MCF 10A (cell line): ENCODE measurements around the gene RPH3AL. TPM values are rescaled to one million over a fixed set of nuclear protein-coding genes. Genes with fewer than 3 reads are reported as not detected.

Source experiments
- BruUV-seq: library from RNA; stranded (reverse); fragments of 400-500 nt; replicated peaks from 2 replicates; lab custom pipeline; 2021; lab: Mats Ljungman, UMichigan
- CTCF ChIA-PET: fragments of 300-600 bp; sonication (Branson Sonifier 250); formaldehyde crosslinking; extraction: SDS; loops from one replicate; lab custom pipeline; 2021; ENCODE audit warnings: antibody characterized with exemption, inconsistent platforms; lab: Yijun Ruan, JAX
- POLR2A ChIA-PET: fragments of 300-600, 350-650 bp; sonication (Branson Sonifier 250); formaldehyde crosslinking; extraction: SDS; loops from one replicate; lab custom pipeline; 2020; ENCODE audit warnings: antibody characterized with exemption, inconsistent platforms; lab: Yijun Ruan, JAX
- DNase-seq: peaks from one replicate; pipeline ENCODE4 v3.0.0-alpha.2; 2018; ENCODE audit not compliant: unreplicated experiment
- H3K27ac Mint-ChIP-seq: one replicate; pipeline ENCODE4 v1.8.0; 2022; ENCODE audit warnings: mild to moderate bottlenecking, low read depth, mixed read lengths; ENCODE audit not compliant: unreplicated experiment
- H3K27me3 Mint-ChIP-seq: one replicate; pipeline ENCODE4 v1.8.0; 2022; ENCODE audit warnings: mixed read lengths; ENCODE audit not compliant: insufficient read depth, unreplicated experiment
- H3K36me3 Mint-ChIP-seq: one replicate; pipeline ENCODE4 v1.8.0; 2022; ENCODE audit warnings: mild to moderate bottlenecking, moderate library complexity, mixed read lengths; ENCODE audit not compliant: insufficient read depth, unreplicated experiment
- H3K4me1 Mint-ChIP-seq: one replicate; pipeline ENCODE4 v1.8.0; 2022; ENCODE audit warnings: mixed read lengths; ENCODE audit not compliant: insufficient read depth, unreplicated experiment
- H3K4me3 Mint-ChIP-seq: one replicate; pipeline ENCODE4 v1.8.0; 2022; ENCODE audit warnings: mild to moderate bottlenecking, moderate library complexity, mixed read lengths; ENCODE audit not compliant: unreplicated experiment
- H3K9me3 Mint-ChIP-seq: one replicate; pipeline ENCODE4 v1.8.0; 2022; ENCODE audit warnings: mixed read lengths; ENCODE audit not compliant: unreplicated experiment
- intact Hi-C: fragments of 100-400 bp; cut with micrococcal nuclease; formaldehyde crosslinking; loops from 2 replicates; pipeline ENCODE4 v1.14.1; 2022
- total RNA-seq: library from RNA; stranded (reverse); gene quantifications from 2 replicates; pipeline ENCODE4 v1.2.3, GENCODE V29; 2022
- TF ChIP-seq, protein P1 (sequence below): fragments of 200-600 bp; IDR thresholded peaks from one replicate; pipeline ENCODE4 v1.8.0; 2022; ENCODE audit warnings: antibody characterized with exemption, mild to moderate bottlenecking; ENCODE audit not compliant: unreplicated experiment

RPH3AL gene
- total RNA-seq, 1 experiment from 2014 or later, result 0.89 TPM

DNA sequence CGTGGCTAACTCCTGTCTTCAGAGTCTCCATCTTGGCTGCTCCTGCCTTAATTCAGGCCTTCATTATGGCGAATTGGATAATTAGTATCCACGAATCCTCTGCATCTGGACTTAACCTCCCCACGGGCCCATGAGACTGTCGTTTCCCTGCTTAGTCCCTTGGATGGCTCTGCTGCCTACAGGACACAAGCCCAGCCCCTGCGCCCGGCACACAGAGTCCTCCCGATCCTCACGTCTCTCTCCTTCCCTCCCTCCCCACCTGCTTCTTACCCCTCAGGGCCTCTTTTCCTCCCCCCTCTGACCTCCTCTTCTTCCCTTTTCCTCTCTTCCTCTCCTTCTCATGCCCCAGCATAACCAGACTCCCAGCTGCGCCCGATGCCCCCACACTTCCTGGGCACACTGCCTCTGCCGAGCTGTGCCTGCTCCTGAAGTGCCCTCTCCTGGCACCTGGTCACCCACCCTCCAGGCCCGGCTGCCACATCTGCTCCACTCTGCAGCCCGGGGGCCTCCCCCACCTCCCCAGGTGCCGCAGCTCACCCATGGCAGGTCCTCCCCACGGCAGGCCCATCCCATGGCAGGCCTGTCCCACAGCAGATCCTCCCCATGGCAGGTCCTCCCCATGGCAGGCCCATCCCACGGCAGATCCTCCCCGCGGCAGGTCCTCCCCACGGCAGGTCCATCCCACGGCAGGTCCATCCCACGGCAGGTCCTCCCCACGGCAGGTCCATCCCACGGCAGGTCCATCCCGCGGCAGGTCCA, 45.9 kb downstream of the RPH3AL start:
- Mint-ChIP-seq H3K4me1 (no peaks in the 10 kb centered on the region), H3K27ac (no peak overlapping the region), H3K36me3 (no peaks in the 10 kb centered on the region), H3K27me3 (peaks cover 10% of the 10 kb centered on the region), H3K9me3 (no peaks in the 10 kb centered on the region), H3K4me3 (no peak overlapping the region)
- DNase-seq, result no peak
- intact Hi-C loops, result no loop called here
- TF ChIP-seq, protein P1, sequence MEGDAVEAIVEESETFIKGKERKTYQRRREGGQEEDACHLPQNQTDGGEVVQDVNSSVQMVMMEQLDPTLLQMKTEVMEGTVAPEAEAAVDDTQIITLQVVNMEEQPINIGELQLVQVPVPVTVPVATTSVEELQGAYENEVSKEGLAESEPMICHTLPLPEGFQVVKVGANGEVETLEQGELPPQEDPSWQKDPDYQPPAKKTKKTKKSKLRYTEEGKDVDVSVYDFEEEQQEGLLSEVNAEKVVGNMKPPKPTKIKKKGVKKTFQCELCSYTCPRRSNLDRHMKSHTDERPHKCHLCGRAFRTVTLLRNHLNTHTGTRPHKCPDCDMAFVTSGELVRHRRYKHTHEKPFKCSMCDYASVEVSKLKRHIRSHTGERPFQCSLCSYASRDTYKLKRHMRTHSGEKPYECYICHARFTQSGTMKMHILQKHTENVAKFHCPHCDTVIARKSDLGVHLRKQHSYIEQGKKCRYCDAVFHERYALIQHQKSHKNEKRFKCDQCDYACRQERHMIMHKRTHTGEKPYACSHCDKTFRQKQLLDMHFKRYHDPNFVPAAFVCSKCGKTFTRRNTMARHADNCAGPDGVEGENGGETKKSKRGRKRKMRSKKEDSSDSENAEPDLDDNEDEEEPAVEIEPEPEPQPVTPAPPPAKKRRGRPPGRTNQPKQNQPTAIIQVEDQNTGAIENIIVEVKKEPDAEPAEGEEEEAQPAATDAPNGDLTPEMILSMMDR, result no peak
- POLR2A ChIA-PET, result interaction anchor here (0.7 kb wide), 1 partner anchor 43 kb away, joined by 5 read pairs; no protein-coding TSS in a partner anchor
- CTCF ChIA-PET, result interaction anchor here (0.7 kb wide), 1 partner anchor 43 kb away, joined by 3 read pairs; no protein-coding TSS in a partner anchor
- no TSS peak for BruUV-seq

DNA sequence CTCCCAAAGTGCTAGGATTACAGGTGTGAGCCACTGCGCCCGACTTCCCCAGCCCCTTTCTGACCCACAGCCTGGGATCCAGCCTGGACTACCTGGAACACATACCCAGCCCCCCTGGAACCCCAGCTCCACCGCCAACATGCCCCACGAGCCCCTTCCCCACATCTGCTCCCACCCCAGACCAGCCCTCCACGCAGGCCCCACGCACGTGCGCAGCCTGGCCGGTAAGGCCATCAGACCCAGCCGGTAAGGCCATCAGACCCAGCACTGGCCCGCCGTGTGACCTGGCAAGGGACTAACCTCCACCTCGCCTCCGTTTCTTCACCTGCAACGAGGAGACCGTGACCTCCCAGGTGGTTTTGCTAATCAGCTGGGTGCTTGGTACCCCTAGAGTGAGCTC, 46.5 kb downstream of the RPH3AL start:
- POLR2A ChIA-PET, result no interaction called here
- TF ChIP-seq, protein P1, result no peak
- Mint-ChIP-seq H3K36me3 (no peaks in the 10 kb centered on the region), H3K4me1 (no peaks in the 10 kb centered on the region), H3K9me3 (no peaks in the 10 kb centered on the region), H3K27ac (no peak overlapping the region), H3K27me3 (peaks cover 4% of the 10 kb centered on the region), H3K4me3 (no peak overlapping the region)
- CTCF ChIA-PET, result interaction anchor here (0.6 to 0.7 kb wide), 2 partner anchors 43 to 161 kb away, joined by 3 to 4 read pairs; no protein-coding TSS in a partner anchor
- DNase-seq, result no peak
- BruUV-seq, result no TSS peak
- intact Hi-C loops, result no loop called here

- intact Hi-C loops, result no loop called here
- TF ChIP-seq, protein P1, result no peak
- POLR2A ChIA-PET, result no interaction called here
These were observed 47.3 kb downstream of the RPH3AL start for GRCh38 chr17:305090-305976.

GRCh38 chr17:304461-304860, 48.1 kb downstream of the RPH3AL start:
- Mint-ChIP-seq H3K4me3 (no peak overlapping the region), H3K9me3 (no peaks in the 10 kb centered on the region), H3K36me3 (no peaks in the 10 kb centered on the region), H3K27me3 (no peaks in the 10 kb centered on the region), H3K4me1 (no peaks in the 10 kb centered on the region), H3K27ac (no peak overlapping the region)
- intact Hi-C loops, result no loop called here
- POLR2A ChIA-PET, result no interaction called here
- BruUV-seq, result no TSS peak
- no peak for DNase-seq
- TF ChIP-seq, protein P1, result no peak
- CTCF ChIA-PET, result no interaction called here

More at GRCh38 chr17:305090-305976, 47.3 kb downstream of the RPH3AL start:
- DNase-seq, result no peak
- CTCF ChIA-PET, result interaction anchor here (0.6 kb wide), 1 partner anchor 160 kb away, joined by 4 read pairs; no protein-coding TSS in a partner anchor
- BruUV-seq, result no TSS peak
- Mint-ChIP-seq H3K4me1 (no peaks in the 10 kb centered on the region), H3K27ac (no peak overlapping the region), H3K9me3 (no peaks in the 10 kb centered on the region), H3K27me3 (no peaks in the 10 kb centered on the region), H3K36me3 (no peaks in the 10 kb centered on the region), H3K4me3 (no peak overlapping the region)
